PFSK-1 (cell line): Measurements from ENCODE around the gene ATP13A1.

Experiments used
- FOXP2 ChIP-seq: optimal IDR thresholded peaks from 2 replicates; pipeline ENCODE3; 2011; ENCODE audit warnings: borderline replicate concordance, control low read depth, inconsistent platforms; ENCODE audit not compliant: insufficient read depth; ENCODE audit errors: extremely low read length, extremely low read depth
- POLR2AphosphoS5 ChIP-seq: IDR thresholded peaks from 2 replicates; pipeline ENCODE4 v1.6.1; 2012; ENCODE audit warnings: low read depth, mild to moderate bottlenecking, control low read depth, low read length, moderate library complexity
- SIN3A ChIP-seq: IDR thresholded peaks from 2 replicates; pipeline ENCODE4 v1.6.1; 2012; ENCODE audit warnings: mild to moderate bottlenecking, low read length, moderate library complexity, borderline replicate concordance; ENCODE audit not compliant: insufficient read depth
- TAF1 ChIP-seq: IDR thresholded peaks from 2 replicates; pipeline ENCODE4 v1.6.1; 2012; ENCODE audit warnings: low read length, control low read depth, borderline replicate concordance; ENCODE audit not compliant: insufficient read depth
- TF ChIP-seq, protein P1 (sequence below), 2 experiments: IDR thresholded peaks; 2 replicates each; pipeline versions ENCODE4 v1.6.1 to v1.8.0; 2011 to 2012; ENCODE audit warnings: low read depth in 2 of 2, low read length in 2 of 2, control low read depth in 1 of 2, inconsistent platforms in 1 of 2, mild to moderate bottlenecking in 1 of 2, moderate library complexity in 1 of 2; ENCODE audit not compliant: insufficient read depth in 1 of 2

The ATP13A1 gene

DNA sequence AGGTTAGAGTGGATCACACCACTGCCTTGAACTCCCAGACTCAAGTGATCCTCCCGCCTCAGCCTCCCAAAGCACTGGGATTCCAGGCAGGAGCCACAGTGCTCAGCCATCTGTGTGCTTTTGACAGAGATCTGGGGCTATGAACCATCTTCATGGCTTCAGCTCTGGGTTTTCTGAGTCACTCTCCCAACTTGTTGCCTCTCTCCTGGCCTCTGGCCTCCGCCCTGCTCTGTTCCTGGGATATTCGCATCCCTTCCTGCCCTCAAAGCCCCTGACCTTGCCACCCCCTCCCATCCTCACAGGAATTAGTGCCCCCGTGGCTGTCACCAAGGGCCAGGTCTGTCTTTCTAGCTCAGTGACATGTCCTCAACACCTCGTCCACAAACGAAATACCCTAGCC lies 14.3 kb downstream of the ATP13A1 start:
- no peak for TF ChIP-seq POLR2AphosphoS5
- TF ChIP-seq TAF1: no peak
- no peak for TF ChIP-seq FOXP2
- TF ChIP-seq SIN3A: no peak
- TF ChIP-seq, protein P1, sequence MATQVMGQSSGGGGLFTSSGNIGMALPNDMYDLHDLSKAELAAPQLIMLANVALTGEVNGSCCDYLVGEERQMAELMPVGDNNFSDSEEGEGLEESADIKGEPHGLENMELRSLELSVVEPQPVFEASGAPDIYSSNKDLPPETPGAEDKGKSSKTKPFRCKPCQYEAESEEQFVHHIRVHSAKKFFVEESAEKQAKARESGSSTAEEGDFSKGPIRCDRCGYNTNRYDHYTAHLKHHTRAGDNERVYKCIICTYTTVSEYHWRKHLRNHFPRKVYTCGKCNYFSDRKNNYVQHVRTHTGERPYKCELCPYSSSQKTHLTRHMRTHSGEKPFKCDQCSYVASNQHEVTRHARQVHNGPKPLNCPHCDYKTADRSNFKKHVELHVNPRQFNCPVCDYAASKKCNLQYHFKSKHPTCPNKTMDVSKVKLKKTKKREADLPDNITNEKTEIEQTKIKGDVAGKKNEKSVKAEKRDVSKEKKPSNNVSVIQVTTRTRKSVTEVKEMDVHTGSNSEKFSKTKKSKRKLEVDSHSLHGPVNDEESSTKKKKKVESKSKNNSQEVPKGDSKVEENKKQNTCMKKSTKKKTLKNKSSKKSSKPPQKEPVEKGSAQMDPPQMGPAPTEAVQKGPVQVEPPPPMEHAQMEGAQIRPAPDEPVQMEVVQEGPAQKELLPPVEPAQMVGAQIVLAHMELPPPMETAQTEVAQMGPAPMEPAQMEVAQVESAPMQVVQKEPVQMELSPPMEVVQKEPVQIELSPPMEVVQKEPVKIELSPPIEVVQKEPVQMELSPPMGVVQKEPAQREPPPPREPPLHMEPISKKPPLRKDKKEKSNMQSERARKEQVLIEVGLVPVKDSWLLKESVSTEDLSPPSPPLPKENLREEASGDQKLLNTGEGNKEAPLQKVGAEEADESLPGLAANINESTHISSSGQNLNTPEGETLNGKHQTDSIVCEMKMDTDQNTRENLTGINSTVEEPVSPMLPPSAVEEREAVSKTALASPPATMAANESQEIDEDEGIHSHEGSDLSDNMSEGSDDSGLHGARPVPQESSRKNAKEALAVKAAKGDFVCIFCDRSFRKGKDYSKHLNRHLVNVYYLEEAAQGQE (IDR thresholded peaks at IDR 0.05; ENCODE audit: insufficient read depth in 1 of 2, low read depth in 2 of 2, low read length in 2 of 2): no peak

DNA sequence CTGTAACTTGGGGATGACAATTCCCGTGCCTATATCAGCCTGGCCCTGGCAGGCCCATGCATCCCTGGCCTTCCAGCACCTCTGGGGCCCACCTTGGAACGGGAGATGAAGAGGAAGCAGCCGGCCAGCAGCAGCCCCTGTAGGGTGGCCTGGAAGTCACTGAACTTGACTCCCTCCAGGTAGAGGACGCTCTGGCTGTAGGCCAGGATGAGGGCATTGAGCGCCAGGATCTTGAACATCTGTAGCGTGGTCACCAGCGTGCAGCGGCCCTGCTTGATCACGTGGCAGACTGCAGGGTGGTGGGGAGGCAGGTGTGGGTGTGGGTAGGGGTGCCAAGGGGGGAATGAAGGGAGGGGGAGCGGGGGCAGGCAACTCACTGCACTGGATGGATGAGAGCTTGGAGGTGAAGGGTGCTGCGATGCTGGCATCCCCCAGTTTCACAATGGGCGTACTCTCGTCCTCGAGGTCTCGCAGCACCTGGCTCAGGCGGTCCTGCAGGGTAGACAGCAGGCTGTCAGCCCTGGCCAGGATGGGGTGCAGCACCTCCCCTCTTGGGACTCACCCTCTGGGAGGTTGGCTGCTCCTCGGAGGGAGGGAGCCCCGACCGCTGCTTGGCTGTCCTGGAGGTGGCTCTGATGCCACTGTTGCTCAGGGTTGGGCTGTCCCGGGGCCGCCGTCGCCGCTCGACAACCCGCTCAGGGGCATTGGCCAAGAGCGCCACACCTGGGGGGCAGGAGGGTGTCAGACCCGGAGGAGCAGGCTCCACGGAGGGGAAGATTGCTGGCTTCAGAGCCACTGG lies 16.2 kb downstream of the ATP13A1 start:
- TF ChIP-seq, protein P1 (IDR thresholded peaks at IDR 0.05; ENCODE audit: insufficient read depth in 1 of 2, low read depth in 2 of 2, low read length in 2 of 2): no peak
- TF ChIP-seq SIN3A: no peak
- no peak for TF ChIP-seq POLR2AphosphoS5
- no peak for TF ChIP-seq TAF1
- TF ChIP-seq FOXP2: no peak

DNA sequence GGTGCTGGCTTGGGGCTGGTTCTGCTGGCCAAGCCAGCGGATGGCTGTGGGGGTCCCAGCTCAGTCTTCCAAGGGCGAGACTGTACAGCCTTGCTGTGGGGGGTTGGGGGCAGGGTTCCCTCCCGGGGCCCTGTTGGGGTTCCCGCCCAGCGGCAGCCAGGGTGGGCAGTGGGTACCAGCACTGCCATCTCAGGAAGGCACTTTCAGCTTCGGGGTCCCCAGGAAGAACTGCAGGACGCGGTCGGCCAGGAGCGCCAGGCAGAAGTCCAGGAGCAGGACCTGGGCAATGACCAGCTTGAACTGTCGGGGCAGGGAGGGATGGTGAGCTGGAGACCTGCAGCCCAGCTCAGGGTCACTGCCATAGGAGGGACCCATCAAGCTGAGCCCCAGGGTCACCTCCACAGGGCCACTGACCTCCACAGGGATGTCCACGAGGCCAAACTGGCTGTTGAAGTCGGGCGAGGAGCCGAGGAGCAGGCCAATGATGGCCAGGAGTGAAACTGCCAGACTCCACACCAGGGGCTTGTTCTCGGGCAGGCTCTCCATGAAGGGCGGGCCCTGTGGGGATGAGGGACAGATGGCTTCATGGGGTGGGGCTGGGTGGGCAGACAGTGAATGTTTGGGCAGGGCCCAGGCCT lies 18.1 kb downstream of the ATP13A1 start:
- TF ChIP-seq FOXP2 (no peak), POLR2AphosphoS5 (no peak), TAF1 (no peak), SIN3A (no peak)
- TF ChIP-seq, protein P1 (IDR thresholded peaks at IDR 0.05; ENCODE audit: insufficient read depth in 1 of 2, low read depth in 2 of 2, low read length in 2 of 2): no peak

DNA sequence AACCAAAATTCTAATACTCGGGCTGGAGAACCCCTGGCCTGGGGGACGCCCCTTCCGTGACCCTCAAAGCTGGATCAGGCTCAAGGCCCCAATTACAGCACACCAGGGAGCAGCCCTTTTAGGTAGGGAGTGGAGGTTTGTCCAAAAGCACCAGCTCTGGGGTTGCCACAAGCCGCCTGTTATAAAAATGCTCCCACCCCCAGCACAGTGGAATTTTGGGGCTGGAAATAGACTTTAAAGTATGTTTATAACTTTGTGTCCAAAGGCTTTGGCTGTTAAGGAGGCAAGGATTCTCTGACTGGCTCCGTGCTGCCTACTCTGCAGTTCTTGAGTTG lies 19.5 kb downstream of the ATP13A1 start:
- TF ChIP-seq, protein P1 (IDR thresholded peaks at IDR 0.05; ENCODE audit: insufficient read depth in 1 of 2, low read depth in 2 of 2, low read length in 2 of 2): no peak
- TF ChIP-seq POLR2AphosphoS5 (no peak), TAF1 (no peak), FOXP2 (no peak), SIN3A (no peak)
